Left ventricle myocardium inferior (tissue), 1 donor: ENCODE data around the gene POLR3E. TPM values are rescaled to one million over a fixed set of nuclear protein-coding genes. Genes with fewer than 3 reads are reported as not detected.
A peak's percentile ranks its signal among the peaks of the same experiment; 100 is the strongest.

ENCODE experiments used
- DNase-seq: peaks from one replicate; pipeline ENCODE4 v3.0.0-alpha.2; 2020
- H3K27ac ChIP-seq: fragments of 200-600 bp; replicated peaks from 2 replicates; pipeline ENCODE4 v1.8.0; 2021
- H3K27me3 ChIP-seq: fragments of 200-600 bp; 2 replicates; pipeline ENCODE4 v1.8.0; 2021; ENCODE audit warnings: low read depth
- H3K36me3 ChIP-seq: fragments of 200-600 bp; 2 replicates; pipeline ENCODE4 v1.8.0; 2021
- H3K4me1 ChIP-seq: fragments of 200-600 bp; 2 replicates; pipeline ENCODE4 v1.8.0; 2021
- H3K4me3 ChIP-seq: fragments of 200-600 bp; 2 replicates; pipeline ENCODE4 v1.8.0; 2021; ENCODE audit warnings: mild to moderate bottlenecking, moderate library complexity
- H3K9me3 ChIP-seq: fragments of 200-600 bp; replicated peaks from 2 replicates; pipeline ENCODE4 v1.8.0; 2021
- CTCF ChIP-seq: fragments of 200-600 bp; IDR thresholded peaks from 2 replicates; pipeline ENCODE4 v1.8.0; 2021; ENCODE audit warnings: antibody characterized with exemption, mild to moderate bottlenecking, borderline replicate concordance
- intact Hi-C: fragments of 100-400 bp; cut with micrococcal nuclease; formaldehyde crosslinking; loops from one replicate; pipeline ENCODE4 v1.11.0; 2022
- total RNA-seq: library from RNA; stranded (reverse); fragmentation: NEBNext Ultra II Directional; extraction: Animal tissue kit (Norgen Biotek cat#: 25700); gene quantifications from one replicate; pipeline ENCODE4 v1.2.1, GENCODE V29; 2021
- donor health status: DM: no; HTN: yes; CAD: no; lungs with severe emphysema.

POLR3E gene
- total RNA-seq, 1 donor from 2014 or later: 38.4 TPM

- H3K4me3 ChIP-seq: no peak overlapping the region
- H3K27ac ChIP-seq: no peak overlapping the region
- TF ChIP-seq CTCF: no peak
- no peak for DNase-seq
- H3K4me1 ChIP-seq: no peaks in the 10 kb centered on the region
- intact Hi-C loops: no loop called here
- no peaks in the 10 kb centered on the region for H3K27me3 ChIP-seq
- peaks cover 99% of the 10 kb centered on the region for H3K36me3 ChIP-seq
- H3K9me3 ChIP-seq: no peaks in the 10 kb centered on the region
These were observed 18.8 kb downstream of the POLR3E start for GRCh38 chr16:22315979-22316378.

DNA sequence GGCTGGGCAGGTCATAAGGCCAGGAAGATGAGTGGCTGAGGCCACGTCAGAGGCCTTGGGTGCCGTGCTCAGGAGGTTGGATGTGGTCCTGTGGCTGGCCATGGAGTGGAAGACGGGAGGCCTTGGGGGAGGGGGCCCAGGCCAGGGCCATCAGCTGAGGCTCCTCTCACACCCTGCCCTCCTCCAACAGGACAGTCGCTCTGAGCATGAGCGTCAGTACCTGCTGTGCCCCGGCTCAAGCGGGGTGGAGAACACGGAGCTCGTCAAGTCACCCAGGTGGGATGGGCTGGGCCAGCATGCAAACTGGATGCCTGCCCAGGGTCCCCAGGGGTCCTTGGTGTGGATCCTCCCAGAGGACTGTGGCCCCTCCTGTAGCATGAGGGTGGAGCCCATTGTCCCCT lies 19.2 kb downstream of the POLR3E start:
- H3K27me3 ChIP-seq: no peaks in the 10 kb centered on the region
- DNase-seq: no peak
- peaks cover 97% of the 10 kb centered on the region for H3K36me3 ChIP-seq
- H3K4me3 ChIP-seq: no peak overlapping the region
- H3K27ac ChIP-seq: no peak overlapping the region
- H3K9me3 ChIP-seq: no peaks in the 10 kb centered on the region
- peaks cover 2% of the 10 kb centered on the region for H3K4me1 ChIP-seq
- intact Hi-C loops: no loop called here
- TF ChIP-seq CTCF: no peak

GRCh38 chr16:22317001-22317530 lies 19.9 kb downstream of the POLR3E start:
- intact Hi-C loops: no loop called here
- no peak for TF ChIP-seq CTCF
- Histone ChIP-seq H3K27ac (no peak overlapping the region), H3K36me3 (peaks cover 90% of the 10 kb centered on the region), H3K9me3 (no peaks in the 10 kb centered on the region), H3K4me1 (peaks cover 4% of the 10 kb centered on the region), H3K4me3 (no peak overlapping the region), H3K27me3 (no peaks in the 10 kb centered on the region)
- DNase-seq: no peak

GRCh38 chr16:22317625-22318024 lies 20.4 kb downstream of the POLR3E start:
- no peak for TF ChIP-seq CTCF
- DNase-seq: no peak
- H3K9me3 ChIP-seq: no peaks in the 10 kb centered on the region
- intact Hi-C loops: no loop called here
- peaks cover 4% of the 10 kb centered on the region for H3K4me1 ChIP-seq
- H3K27me3 ChIP-seq: no peaks in the 10 kb centered on the region
- peaks cover 89% of the 10 kb centered on the region for H3K36me3 ChIP-seq
- no peak overlapping the region for H3K4me3 ChIP-seq
- H3K27ac ChIP-seq: no peak overlapping the region

GRCh38 chr16:22318690-22319358 lies 21.6 kb downstream of the POLR3E start:
- Histone ChIP-seq H3K27ac (no peak overlapping the region), H3K9me3 (no peaks in the 10 kb centered on the region), H3K4me3 (no peak overlapping the region), H3K27me3 (no peaks in the 10 kb centered on the region), H3K4me1 (peaks cover 4% of the 10 kb centered on the region), H3K36me3 (peaks cover 86% of the 10 kb centered on the region)
- intact Hi-C loops: no loop called here
- peak; percentile 53 for TF ChIP-seq CTCF
- DNase-seq: no peak
